ENCODE results near the gene CAV2. TPM values are rescaled to one million over a fixed set of nuclear protein-coding genes. Genes with fewer than 3 reads are reported as not detected.

The CAV2 gene
- total RNA-seq, 2 donors from 2014 or later, result 180 to 278 TPM

- Histone ChIP-seq H3K27ac (no peak overlapping the region), H3K4me1 (peaks cover 0 to under 1% of the 10 kb centered on the region in 2 donors)
- DNase-seq (ENCODE audit: low spot score), result no peak
Observed at GRCh38 chr7:116455499-116455898, 44.0 kb upstream of the CAV2 start.

GRCh38 chr7:116461500-116461899, 38.0 kb upstream of the CAV2 start:
- DNase-seq (ENCODE audit: low spot score), result no peak
- Histone ChIP-seq H3K27me3 (no peaks in the 10 kb centered on the region), H3K27ac (no peak overlapping the region), H3K9me3 (no peaks in the 10 kb centered on the region), H3K4me3 (no peak overlapping the region), H3K36me3 (no peaks in the 10 kb centered on the region), H3K4me1 (peaks cover 0 to 6% of the 10 kb centered on the region in 2 donors)
- TF ChIP-seq CTCF (IDR thresholded peaks at IDR 0.05), result no peak

More at GRCh38 chr7:116455499-116455898, 44.0 kb upstream of the CAV2 start:
- Histone ChIP-seq H3K4me3 (no peak overlapping the region), H3K36me3 (no peaks in the 10 kb centered on the region), H3K27me3 (no peaks in the 10 kb centered on the region), H3K9me3 (no peaks in the 10 kb centered on the region)
- no peak for TF ChIP-seq CTCF (IDR thresholded peaks at IDR 0.05)

GRCh38 chr7:116463956-116464355, 35.6 kb upstream of the CAV2 start:
- no peak overlapping the region for H3K4me3 ChIP-seq
- peaks cover 0 to 6% of the 10 kb centered on the region in 2 donors for H3K4me1 ChIP-seq
- no peak for DNase-seq (ENCODE audit: low spot score)
- no peaks in the 10 kb centered on the region for H3K36me3 ChIP-seq
- H3K9me3 ChIP-seq, result no peaks in the 10 kb centered on the region
- no peaks in the 10 kb centered on the region for H3K27me3 ChIP-seq
- TF ChIP-seq CTCF (IDR thresholded peaks at IDR 0.05), result no peak
- no peak overlapping the region for H3K27ac ChIP-seq

GRCh38 chr7:116464375-116464774, 35.2 kb upstream of the CAV2 start:
- peaks cover 0 to 6% of the 10 kb centered on the region in 2 donors for H3K4me1 ChIP-seq
- H3K36me3 ChIP-seq, result no peaks in the 10 kb centered on the region
- no peak overlapping the region for H3K27ac ChIP-seq
- H3K4me3 ChIP-seq, result no peak overlapping the region
- no peaks in the 10 kb centered on the region for H3K27me3 ChIP-seq
- TF ChIP-seq CTCF (IDR thresholded peaks at IDR 0.05), result no peak
- DNase-seq (ENCODE audit: low spot score), result no peak
- no peaks in the 10 kb centered on the region for H3K9me3 ChIP-seq

- Histone ChIP-seq H3K4me3 (no peak overlapping the region), H3K27ac (no peak overlapping the region), H3K4me1 (peaks cover 0 to 6% of the 10 kb centered on the region in 2 donors), H3K36me3 (no peaks in the 10 kb centered on the region), H3K9me3 (no peaks in the 10 kb centered on the region), H3K27me3 (no peaks in the 10 kb centered on the region)
- TF ChIP-seq CTCF (IDR thresholded peaks at IDR 0.05), result no peak
- DNase-seq (ENCODE audit: low spot score), result no peak
Observed at GRCh38 chr7:116465125-116465524, 34.4 kb upstream of the CAV2 start.

- Histone ChIP-seq H3K9me3 (no peaks in the 10 kb centered on the region), H3K4me1 (peaks cover 0 to 6% of the 10 kb centered on the region in 2 donors), H3K27ac (no peak overlapping the region), H3K36me3 (no peaks in the 10 kb centered on the region), H3K27me3 (no peaks in the 10 kb centered on the region), H3K4me3 (no peak overlapping the region)
- no peak for TF ChIP-seq CTCF (IDR thresholded peaks at IDR 0.05)
- no peak for DNase-seq (ENCODE audit: low spot score)
Observed at GRCh38 chr7:116468534-116468933, 31.0 kb upstream of the CAV2 start.

All from right atrium auricular region (tissue), 2 donors.